GM12891 (cell line): Measurements from ENCODE around the gene SLC25A26.
"Not testable (repeated sequence)": the region's sequence is repeated elsewhere in the genome, so short reads cannot be mapped to it uniquely, and the experiment has no call there.

ENCODE experiments used
- DNase-seq: peaks from one replicate; pipeline ENCODE4 v3.0.0; 2011; ENCODE audit warnings: low spot score; ENCODE audit not compliant: insufficient read length
- FAIRE-seq: peaks from 2 replicates; lab custom pipeline; 2011; peaks lifted over from hg19 to GRCh38; lab: Jason Lieb, UNC
- PAX5 ChIP-seq: IDR thresholded peaks from 2 replicates; pipeline ENCODE4 v1.6.1; 2011; ENCODE audit warnings: low read length, moderate library complexity, mild to moderate bottlenecking; ENCODE audit not compliant: insufficient read depth, severe bottlenecking
- POLR2A ChIP-seq: IDR thresholded peaks from 2 replicates; pipeline ENCODE4 v1.6.1; 2011; ENCODE audit warnings: low read depth, low read length, control low read depth
- POLR2AphosphoS5 ChIP-seq: IDR thresholded peaks from 2 replicates; pipeline ENCODE4 v1.6.1; 2011; ENCODE audit warnings: low read depth, low read length, control low read depth
- POU2F2 ChIP-seq: IDR thresholded peaks from 2 replicates; pipeline ENCODE4 v1.6.1; 2011; ENCODE audit warnings: low read depth, mild to moderate bottlenecking, control low read depth, low read length, moderate library complexity
- SPI1 ChIP-seq: IDR thresholded peaks from 2 replicates; pipeline ENCODE4 v1.6.1; 2011; ENCODE audit warnings: low read depth, low read length, control low read depth
- TAF1 ChIP-seq: IDR thresholded peaks from 2 replicates; pipeline ENCODE4 v1.6.1; 2011; ENCODE audit warnings: low read depth, low read length, control low read depth

The SLC25A26 gene

DNA sequence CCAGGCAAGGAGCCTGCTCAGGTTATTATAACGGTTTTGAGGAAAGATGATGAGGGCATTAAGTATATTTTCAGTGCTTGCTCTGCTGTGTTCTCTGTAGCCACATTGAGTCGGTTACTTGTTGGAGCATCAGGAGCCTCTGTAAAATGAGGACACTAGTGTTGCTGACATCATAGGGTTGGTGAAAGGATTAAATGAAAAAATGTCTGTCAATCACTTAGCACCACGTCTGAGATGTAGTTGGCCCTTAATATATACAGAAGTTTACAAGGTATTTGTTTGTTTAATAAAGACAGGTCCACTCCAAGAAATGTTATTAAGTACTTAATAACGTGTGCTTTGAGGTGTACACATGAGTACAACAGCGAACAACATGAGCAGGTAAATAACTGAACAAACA, 735 bp upstream of the SLC25A26 start:
- DNase-seq (no peak), FAIRE-seq (no peak)
- no peak for TF ChIP-seq POLR2A
- no peak for TF ChIP-seq SPI1
- TF ChIP-seq TAF1 = no peak
- no peak for TF ChIP-seq PAX5
- TF ChIP-seq POU2F2 = no peak
- TF ChIP-seq POLR2AphosphoS5 = no peak

DNA sequence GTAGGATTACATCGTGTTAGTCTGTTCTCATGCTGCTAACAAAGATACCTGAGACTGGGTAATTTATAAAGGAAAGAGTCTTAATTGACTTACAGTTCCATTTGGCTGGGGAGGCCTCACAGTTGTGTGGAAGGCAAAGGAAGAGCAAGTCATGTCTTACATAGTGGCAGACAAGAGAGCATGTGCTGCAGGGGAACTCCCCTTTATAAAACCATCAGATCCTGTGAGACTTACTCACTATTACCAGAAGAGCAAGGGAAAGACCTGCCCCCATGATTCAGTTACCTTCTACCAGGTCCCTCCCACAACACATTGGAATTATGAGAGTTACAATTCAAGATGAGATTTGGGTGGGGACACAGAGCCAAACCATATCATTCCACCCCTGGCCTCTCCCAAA, 3.4 kb downstream of the SLC25A26 start:
- TF ChIP-seq PAX5 (no peak), TAF1 (no peak), POU2F2 (no peak), POLR2A (no peak), SPI1 (no peak), POLR2AphosphoS5 (no peak)
- no peak for DNase-seq

DNA sequence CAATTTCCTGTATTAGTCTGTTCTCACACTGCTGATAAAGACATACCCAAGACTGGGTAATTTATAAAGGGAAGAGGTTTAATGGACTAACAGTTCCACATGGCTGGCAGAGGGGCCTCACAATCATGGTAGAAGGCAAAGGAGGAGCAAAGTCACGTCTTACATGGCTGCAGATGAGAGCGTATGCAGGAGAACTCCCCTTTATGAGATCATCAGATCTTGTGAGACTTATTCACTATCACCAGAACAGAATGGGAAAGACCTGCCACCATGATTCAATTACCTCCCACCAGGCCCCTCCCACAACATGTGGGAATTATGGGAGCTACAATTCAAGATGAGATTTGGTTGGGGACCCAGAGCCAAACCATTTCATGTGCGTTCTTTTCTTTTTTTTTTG, 5.3 kb downstream of the SLC25A26 start:
- not testable (repeated sequence) for DNase-seq, FAIRE-seq

More for the DNA sequence above, 3.4 kb downstream of the SLC25A26 start:
- FAIRE-seq = no peak

DNA sequence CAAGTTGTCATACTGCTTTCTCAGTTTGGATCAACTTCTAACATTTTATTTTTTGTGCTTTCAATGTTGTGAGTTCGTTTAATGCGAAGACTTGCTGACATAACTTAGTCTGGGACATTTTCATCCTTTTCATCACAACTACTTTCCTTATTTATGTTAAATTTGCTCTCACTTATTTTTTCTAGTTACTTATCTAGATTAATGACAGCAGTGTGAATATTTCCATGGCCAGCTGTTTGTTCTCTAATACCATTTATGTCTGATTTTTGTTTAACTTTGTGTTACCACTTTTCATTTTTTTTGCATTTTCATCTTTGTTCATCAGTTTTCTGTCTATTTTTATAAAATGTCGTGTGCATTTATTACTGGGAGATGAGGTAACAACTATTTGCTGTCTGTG, 6.2 kb downstream of the SLC25A26 start:
- DNase-seq = no peak
- no peak for FAIRE-seq
- TF ChIP-seq POLR2A (no peak), SPI1 (no peak), PAX5 (no peak), TAF1 (no peak), POLR2AphosphoS5 (no peak), POU2F2 (no peak)

DNA sequence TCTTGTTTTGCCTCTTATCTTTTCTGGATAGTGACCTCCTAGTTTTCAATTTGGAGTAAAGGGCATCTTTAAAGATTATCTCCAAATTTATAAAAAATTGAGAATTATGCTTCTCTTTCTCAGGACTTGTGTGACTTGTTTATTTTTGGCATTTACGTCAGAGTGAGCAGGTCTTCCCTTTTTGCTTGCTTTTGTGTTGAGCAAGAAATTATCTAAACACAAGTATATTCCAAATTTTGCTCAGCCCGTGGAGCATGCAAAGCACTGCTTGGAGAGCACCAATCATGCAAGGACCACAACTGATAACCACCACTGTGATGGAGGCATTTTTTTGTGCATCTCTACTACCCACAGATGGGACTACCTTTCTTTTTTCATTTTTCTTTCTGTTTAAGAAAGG, 7.1 kb downstream of the SLC25A26 start:
- FAIRE-seq (no peak), DNase-seq (no peak)
- no peak for TF ChIP-seq PAX5
- no peak for TF ChIP-seq SPI1
- TF ChIP-seq POLR2AphosphoS5 = no peak
- TF ChIP-seq POU2F2 = no peak
- no peak for TF ChIP-seq POLR2A
- no peak for TF ChIP-seq TAF1

DNA sequence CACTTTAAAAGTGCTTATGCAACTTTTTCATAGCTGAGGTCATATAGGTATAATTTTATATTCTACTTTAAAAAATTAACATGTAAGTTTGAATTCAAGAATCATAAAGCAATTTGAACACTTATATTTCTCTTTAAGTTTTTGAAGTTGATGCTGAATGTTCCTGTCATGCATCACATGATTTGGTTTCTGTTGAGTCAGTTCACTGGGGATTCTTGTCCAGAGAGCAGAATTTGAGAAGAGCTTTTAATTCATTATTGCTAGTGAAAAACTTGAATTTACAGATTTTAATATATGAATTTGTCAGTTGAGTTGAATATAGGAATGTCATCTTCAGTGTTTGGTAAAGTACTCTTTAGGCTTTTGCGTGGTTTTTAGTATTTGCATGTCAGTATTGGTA, 7.9 kb downstream of the SLC25A26 start:
- no peak for FAIRE-seq
- TF ChIP-seq SPI1 (no peak), POU2F2 (no peak), POLR2AphosphoS5 (no peak), PAX5 (no peak), TAF1 (no peak), POLR2A (no peak)

DNA sequence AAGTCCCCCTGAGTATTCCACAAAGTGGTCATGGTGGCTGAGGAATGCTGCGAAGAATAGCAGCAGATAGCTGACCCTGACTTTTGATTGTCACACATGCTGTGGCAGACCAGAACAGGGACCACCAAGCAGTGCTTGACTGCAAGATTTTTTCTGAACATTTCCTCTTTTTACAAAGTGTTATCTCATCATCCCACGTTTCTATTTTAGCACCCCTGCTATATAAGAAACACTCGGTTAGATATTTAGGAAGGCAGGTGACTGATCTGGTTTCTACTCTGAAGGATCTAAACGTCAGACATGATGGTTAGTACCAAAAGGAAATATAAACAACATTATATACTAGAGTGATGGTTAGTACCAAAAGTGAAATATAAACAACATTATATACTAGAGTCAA, 9.1 kb downstream of the SLC25A26 start:
- TF ChIP-seq PAX5 (no peak), TAF1 (no peak), POLR2A (no peak), POU2F2 (no peak), SPI1 (0 out of 2 replicates have a peak, but pooled peaks have one; percentile 14), POLR2AphosphoS5 (no peak)
- DNase-seq (no peak), FAIRE-seq (no peak)

More for the DNA sequence above, 7.9 kb downstream of the SLC25A26 start:
- DNase-seq = no peak

DNA sequence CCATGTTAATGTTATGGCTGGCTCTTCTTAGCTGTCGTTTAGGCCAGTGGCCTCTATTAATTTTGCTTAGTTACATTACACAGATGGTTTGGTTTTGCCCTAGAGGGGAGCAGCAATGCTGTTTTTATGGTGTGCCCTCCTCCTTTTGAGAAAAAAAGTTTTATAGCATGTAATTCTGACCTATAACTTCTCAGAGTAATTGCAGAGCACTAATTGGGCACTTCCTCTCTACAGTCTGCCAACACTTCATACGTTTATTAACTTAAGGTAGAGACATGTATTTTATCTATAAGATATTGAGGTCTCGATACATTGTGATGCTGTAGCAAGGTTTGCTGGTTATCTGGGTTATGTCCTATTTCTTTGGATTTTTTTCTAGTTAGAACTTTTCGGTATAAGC, 12.2 kb downstream of the SLC25A26 start:
- TF ChIP-seq POLR2A = no peak
- no peak for TF ChIP-seq PAX5
- TF ChIP-seq POLR2AphosphoS5 = no peak
- no peak for TF ChIP-seq SPI1
- TF ChIP-seq TAF1 = no peak
- no peak for TF ChIP-seq POU2F2
- FAIRE-seq = no peak
- DNase-seq = no peak

DNA sequence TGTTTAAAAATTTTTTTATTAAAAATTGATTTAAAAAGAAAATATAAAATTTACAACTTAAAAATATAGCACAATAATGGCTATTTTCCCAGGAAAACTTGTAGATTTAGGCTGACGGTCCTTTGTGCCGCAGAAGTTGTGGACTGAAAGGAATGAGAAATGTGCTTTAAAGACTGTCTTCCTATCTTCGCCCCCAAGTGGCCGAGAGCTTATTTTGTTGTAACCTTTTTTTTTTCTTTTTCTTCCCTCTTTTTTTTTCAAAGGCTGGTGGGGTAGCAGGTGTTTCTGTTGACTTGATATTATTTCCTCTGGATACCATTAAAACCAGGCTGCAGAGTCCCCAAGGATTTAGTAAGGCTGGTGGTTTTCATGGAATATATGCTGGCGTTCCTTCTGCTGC, 15.5 kb downstream of the SLC25A26 start:
- TF ChIP-seq SPI1 (no peak), TAF1 (no peak), POLR2A (no peak), PAX5 (no peak), POU2F2 (no peak), POLR2AphosphoS5 (no peak)
- DNase-seq (no peak), FAIRE-seq (no peak)

DNA sequence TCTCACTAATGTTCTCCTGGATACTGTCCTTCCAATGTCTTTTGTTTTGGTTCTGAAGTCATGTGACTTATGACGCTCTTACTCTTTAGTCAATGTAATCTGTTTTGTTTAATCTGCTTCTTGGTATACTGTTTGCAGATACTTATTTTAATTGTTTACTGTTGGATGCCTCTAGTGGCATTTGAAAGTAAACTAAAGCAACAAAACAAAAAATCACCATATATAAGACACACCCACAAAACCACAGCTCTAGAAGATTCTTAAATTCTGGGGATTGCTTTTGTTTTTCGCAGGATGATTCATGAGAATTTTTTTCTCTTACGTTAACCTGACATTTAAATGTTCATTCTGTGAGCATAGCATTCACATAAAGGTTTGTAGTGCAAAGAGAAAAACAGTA, 16.8 kb downstream of the SLC25A26 start:
- no peak for FAIRE-seq
- no peak for DNase-seq
- TF ChIP-seq PAX5 = no peak
- no peak for TF ChIP-seq POLR2A
- no peak for TF ChIP-seq TAF1
- TF ChIP-seq SPI1 = no peak
- no peak for TF ChIP-seq POLR2AphosphoS5
- no peak for TF ChIP-seq POU2F2
